ENCODE results near the gene XCR1.
"Not testable (repeated sequence)": the region's sequence is repeated elsewhere in the genome, so short reads cannot be mapped to it uniquely, and the experiment has no call there.

- TF ChIP-seq, protein P1, sequence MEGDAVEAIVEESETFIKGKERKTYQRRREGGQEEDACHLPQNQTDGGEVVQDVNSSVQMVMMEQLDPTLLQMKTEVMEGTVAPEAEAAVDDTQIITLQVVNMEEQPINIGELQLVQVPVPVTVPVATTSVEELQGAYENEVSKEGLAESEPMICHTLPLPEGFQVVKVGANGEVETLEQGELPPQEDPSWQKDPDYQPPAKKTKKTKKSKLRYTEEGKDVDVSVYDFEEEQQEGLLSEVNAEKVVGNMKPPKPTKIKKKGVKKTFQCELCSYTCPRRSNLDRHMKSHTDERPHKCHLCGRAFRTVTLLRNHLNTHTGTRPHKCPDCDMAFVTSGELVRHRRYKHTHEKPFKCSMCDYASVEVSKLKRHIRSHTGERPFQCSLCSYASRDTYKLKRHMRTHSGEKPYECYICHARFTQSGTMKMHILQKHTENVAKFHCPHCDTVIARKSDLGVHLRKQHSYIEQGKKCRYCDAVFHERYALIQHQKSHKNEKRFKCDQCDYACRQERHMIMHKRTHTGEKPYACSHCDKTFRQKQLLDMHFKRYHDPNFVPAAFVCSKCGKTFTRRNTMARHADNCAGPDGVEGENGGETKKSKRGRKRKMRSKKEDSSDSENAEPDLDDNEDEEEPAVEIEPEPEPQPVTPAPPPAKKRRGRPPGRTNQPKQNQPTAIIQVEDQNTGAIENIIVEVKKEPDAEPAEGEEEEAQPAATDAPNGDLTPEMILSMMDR (IDR thresholded peaks at IDR 0.05), result not testable (repeated sequence)
- TF ChIP-seq POLR2A (IDR thresholded peaks at IDR 0.05), result not testable (repeated sequence)
Observed at GRCh38 chr3:46038071-46038470, 10.8 kb upstream of the XCR1 start.
